Endothelial cell of umbilical vein (primary cell): ENCODE measurements around the gene A3GALT2. TPM values are rescaled to one million over a fixed set of nuclear protein-coding genes. Genes with fewer than 3 reads are reported as not detected.

ENCODE experiments used
- BruUV-seq: library from RNA; stranded (reverse); fragments of 400-500 nt; replicated peaks from 2 replicates; lab custom pipeline; 2021; lab: Mats Ljungman, UMichigan
- CTCF ChIA-PET: fragments of 300-600, 350-600 bp; sonication (Branson Sonifier 250); formaldehyde crosslinking; loops from one replicate; lab custom pipeline; 2021; ENCODE audit warnings: antibody characterized with exemption, inconsistent platforms; lab: Charles Lee
- POLR2A ChIA-PET: fragments of 300-600, 350-600 bp; sonication (Branson Sonifier 250); formaldehyde crosslinking; loops from one replicate; lab custom pipeline; 2021; ENCODE audit warnings: antibody characterized with exemption, inconsistent platforms; lab: Charles Lee
- DNase-seq: peaks from one replicate; pipeline ENCODE4 v3.0.0-alpha.2; 2011; ENCODE audit warnings: low read depth, low spot score
- FAIRE-seq: peaks from 2 replicates; lab custom pipeline; 2011; peaks lifted over from hg19 to GRCh38; lab: Jason Lieb, UNC
- H2AFZ ChIP-seq: 2 replicates; pipeline ENCODE4 v1.6.0; 2012; ENCODE audit warnings: low read depth, low read length, control low read depth, inconsistent platforms
- H3K27ac ChIP-seq: 2 replicates; pipeline ENCODE4 v1.5.1; 2011; ENCODE audit warnings: low read depth, mild to moderate bottlenecking, control low read depth, low read length, moderate library complexity; ENCODE audit not compliant: insufficient read depth
- H3K27me3 ChIP-seq, 2 experiments: 2 replicates each; pipeline versions ENCODE4 v1.6.0 to v1.6.1; 2011; ENCODE audit warnings: low read length in 2 of 2, mixed read lengths in 1 of 2; ENCODE audit not compliant: control insufficient read depth in 2 of 2, insufficient read depth in 2 of 2
- H3K36me3 ChIP-seq, 2 experiments: 2 replicates in 1 of 2; 3 replicates in 1 of 2; pipeline ENCODE4 v1.5.1; 2011; ENCODE audit warnings: low read length in 2 of 2, mild to moderate bottlenecking in 1 of 2, moderate library complexity in 1 of 2; ENCODE audit not compliant: control insufficient read depth in 2 of 2, insufficient read depth in 2 of 2; ENCODE audit errors: extremely low read depth in 1 of 2
- H3K4me1 ChIP-seq: 3 replicates; pipeline ENCODE4 v1.5.1; 2011; ENCODE audit warnings: mild to moderate bottlenecking, low read length; ENCODE audit not compliant: control insufficient read depth, insufficient read depth; ENCODE audit errors: extremely low read depth
- H3K4me2 ChIP-seq: 2 replicates; pipeline ENCODE4 v1.6.1; 2011; ENCODE audit warnings: low read length, control low read depth, mixed read lengths; ENCODE audit not compliant: insufficient read depth
- H3K4me3 ChIP-seq, 3 experiments: fragments of 200-600 bp in 1 of 3; sonication (generic), shearing (Covaris generic) in 1 of 3; replicated peaks in 1 of 3; 2 replicates each; pipeline ENCODE4 v1.5.1; 2011 to 2016; ENCODE audit warnings: control low read depth in 3 of 3, low read length in 3 of 3, mild to moderate bottlenecking in 2 of 3, inconsistent platforms in 1 of 3, low read depth in 1 of 3, moderate library complexity in 1 of 3; ENCODE audit not compliant: insufficient read depth in 1 of 3
- H3K79me2 ChIP-seq: 2 replicates; pipeline ENCODE4 v1.6.0; 2012; ENCODE audit warnings: low read length, inconsistent platforms; ENCODE audit not compliant: control insufficient read depth, insufficient read depth
- H3K9ac ChIP-seq: replicated peaks from 2 replicates; pipeline ENCODE3; 2011; ENCODE audit warnings: low read length, control low read depth; ENCODE audit not compliant: insufficient read depth; ENCODE audit errors: extremely low read depth
- H3K9me1 ChIP-seq: replicated peaks from 3 replicates; pipeline ENCODE4 v1.6.0; 2011; ENCODE audit warnings: mild to moderate bottlenecking, low read length; ENCODE audit not compliant: control insufficient read depth, insufficient read depth; ENCODE audit errors: extremely low read depth
- H3K9me3 ChIP-seq: replicated peaks from 2 replicates; pipeline ENCODE4 v1.5.1; 2012; ENCODE audit warnings: low read length, inconsistent platforms; ENCODE audit not compliant: control insufficient read depth, insufficient read depth
- H4K20me1 ChIP-seq: replicated peaks from 2 replicates; pipeline ENCODE3; 2011; ENCODE audit warnings: mild to moderate bottlenecking, low read length; ENCODE audit not compliant: control insufficient read depth, insufficient read depth; ENCODE audit errors: extremely low read depth
- EZH2 ChIP-seq: IDR thresholded peaks from 2 replicates; pipeline ENCODE4 v1.6.1; 2012; ENCODE audit warnings: borderline replicate concordance, low read depth, mild to moderate bottlenecking, moderate library complexity, low read length, inconsistent platforms; ENCODE audit not compliant: severe bottlenecking
- FOS ChIP-seq: IDR thresholded peaks from 2 replicates; pipeline ENCODE4 v1.6.1; 2011; ENCODE audit warnings: mild to moderate bottlenecking, low read length, moderate library complexity, borderline replicate concordance; ENCODE audit not compliant: insufficient read depth
- GATA2 ChIP-seq: IDR thresholded peaks from 2 replicates; pipeline ENCODE4 v1.7.0; 2011; ENCODE audit warnings: low read depth, mild to moderate bottlenecking, moderate library complexity, mixed read lengths, low read length; ENCODE audit not compliant: insufficient read length, insufficient read depth
- JUN ChIP-seq: IDR thresholded peaks from 2 replicates; pipeline ENCODE4 v1.6.1; 2011; ENCODE audit warnings: borderline replicate concordance, low read depth; ENCODE audit not compliant: insufficient read length, insufficient read depth
- MYC ChIP-seq: IDR thresholded peaks from one replicate; pipeline ENCODE4 v1.6.1; 2011; ENCODE audit warnings: mild to moderate bottlenecking, low read depth, low read length
- POLR2A ChIP-seq: IDR thresholded peaks from 2 replicates; pipeline ENCODE4 v1.6.1; 2012; ENCODE audit warnings: low read depth, mild to moderate bottlenecking, control low read depth, low read length
- POLR2AphosphoS5 ChIP-seq: IDR thresholded peaks from 2 replicates; pipeline ENCODE4 v1.6.1; 2012; ENCODE audit warnings: low read depth, mild to moderate bottlenecking, control low read depth, low read length, moderate library complexity; ENCODE audit not compliant: insufficient read depth
- dilution Hi-C: fragments of 300-500 bp; cut with MboI; formaldehyde crosslinking; loops from one replicate; pipeline ENCODE4 v1.15.0; 2019; ENCODE audit warnings: low sequenced_read_pairs; ENCODE audit not compliant: extremely low pct_ligation_motif_present
- intact Hi-C: fragments of 100-400 bp; cut with micrococcal nuclease; formaldehyde crosslinking; loops from one replicate; pipeline ENCODE4 v1.10.0; 2022
- polyA plus RNA-seq, 4 experiments: library from polyadenylated mRNA; depleted of rRNA in 3 of 4; stranded (reverse) in 3 of 4; unstranded in 1 of 4; fragments of >200 nt; gene quantifications; 2 replicates each; pipeline versions ENCODE4 v1.2.1 to v1.2.3, GENCODE V29; 2011 to 2012; ENCODE audit warnings: missing spikeins in 1 of 4
- total RNA-seq: library from RNA; stranded (reverse); gene quantifications from 2 replicates; pipeline ENCODE4 v1.2.3, GENCODE V29; 2021
- TF ChIP-seq, protein P1 (sequence below): IDR thresholded peaks from 2 replicates; pipeline ENCODE4 v1.6.1; 2011; ENCODE audit not compliant: insufficient read depth, insufficient read length
- TF ChIP-seq, protein P2 (sequence below), 2 donors: IDR thresholded peaks; 1 replicate in 1 of 2; 2 replicates in 1 of 2; pipeline ENCODE4 v1.5.1; 2011; ENCODE audit warnings: low read length in 2 of 2, mild to moderate bottlenecking in 2 of 2, moderate library complexity in 2 of 2, control low read depth in 1 of 2, inconsistent platforms in 1 of 2, low read depth in 1 of 2; ENCODE audit not compliant: insufficient read depth in 1 of 2; ENCODE audit errors: extremely low read depth in 1 of 2

The A3GALT2 gene
- total and polyA plus RNA-seq, 2 donors (not counting 3 experiments of a cell fraction or from before 2014, with no cell fraction given), result not detected

DNA sequence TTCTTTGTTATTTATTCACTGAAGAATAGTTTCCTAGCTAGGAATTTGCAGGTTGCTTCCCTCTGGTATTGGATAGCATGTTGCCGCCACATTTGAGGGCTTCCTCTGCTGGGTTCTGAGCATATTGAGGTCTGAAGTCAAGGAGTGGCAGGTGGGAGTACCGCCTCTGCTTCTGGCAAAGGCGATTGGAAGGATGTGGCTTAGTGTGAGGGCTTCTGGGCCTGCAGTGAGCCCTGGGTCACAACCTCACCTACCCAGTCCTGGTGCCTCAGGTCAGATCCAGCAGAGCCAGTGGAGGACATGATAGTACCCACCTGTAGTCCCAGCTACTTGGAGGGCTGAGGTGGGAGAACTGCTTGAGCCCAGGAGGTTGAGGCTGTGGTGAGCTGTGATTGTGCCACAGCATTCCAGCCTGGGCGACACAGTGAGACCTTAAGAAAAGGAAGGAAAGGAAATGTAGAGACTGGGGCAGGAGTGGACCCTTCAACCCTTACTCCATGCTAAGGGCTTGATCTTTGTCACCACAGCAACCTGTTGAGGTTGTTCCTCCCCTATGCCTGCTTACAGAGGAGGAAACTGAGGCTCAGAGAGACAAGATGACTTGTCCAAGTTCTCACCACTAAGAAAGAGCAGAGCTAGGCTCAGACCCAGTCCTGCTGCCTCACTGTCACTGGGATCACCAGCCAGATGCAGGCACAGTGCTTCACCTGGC, 22.8 kb downstream of the A3GALT2 start:
- POLR2A ChIA-PET, result no interaction called here

More for the DNA sequence above, 22.8 kb downstream of the A3GALT2 start:
- no peak overlapping the region for H3K4me2 ChIP-seq
- DNase-seq, result no peak
- no peak overlapping the region for H3K4me3 ChIP-seq
- TF ChIP-seq POLR2A (no peak), JUN (no peak), EZH2 (no peak), MYC (no peak), POLR2AphosphoS5 (no peak), GATA2 (no peak), FOS (no peak)
- TF ChIP-seq, protein P1, sequence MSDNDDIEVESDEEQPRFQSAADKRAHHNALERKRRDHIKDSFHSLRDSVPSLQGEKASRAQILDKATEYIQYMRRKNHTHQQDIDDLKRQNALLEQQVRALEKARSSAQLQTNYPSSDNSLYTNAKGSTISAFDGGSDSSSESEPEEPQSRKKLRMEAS, result no peak
- TF ChIP-seq, protein P2, sequence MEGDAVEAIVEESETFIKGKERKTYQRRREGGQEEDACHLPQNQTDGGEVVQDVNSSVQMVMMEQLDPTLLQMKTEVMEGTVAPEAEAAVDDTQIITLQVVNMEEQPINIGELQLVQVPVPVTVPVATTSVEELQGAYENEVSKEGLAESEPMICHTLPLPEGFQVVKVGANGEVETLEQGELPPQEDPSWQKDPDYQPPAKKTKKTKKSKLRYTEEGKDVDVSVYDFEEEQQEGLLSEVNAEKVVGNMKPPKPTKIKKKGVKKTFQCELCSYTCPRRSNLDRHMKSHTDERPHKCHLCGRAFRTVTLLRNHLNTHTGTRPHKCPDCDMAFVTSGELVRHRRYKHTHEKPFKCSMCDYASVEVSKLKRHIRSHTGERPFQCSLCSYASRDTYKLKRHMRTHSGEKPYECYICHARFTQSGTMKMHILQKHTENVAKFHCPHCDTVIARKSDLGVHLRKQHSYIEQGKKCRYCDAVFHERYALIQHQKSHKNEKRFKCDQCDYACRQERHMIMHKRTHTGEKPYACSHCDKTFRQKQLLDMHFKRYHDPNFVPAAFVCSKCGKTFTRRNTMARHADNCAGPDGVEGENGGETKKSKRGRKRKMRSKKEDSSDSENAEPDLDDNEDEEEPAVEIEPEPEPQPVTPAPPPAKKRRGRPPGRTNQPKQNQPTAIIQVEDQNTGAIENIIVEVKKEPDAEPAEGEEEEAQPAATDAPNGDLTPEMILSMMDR (IDR thresholded peaks at IDR 0.05; ENCODE audit: extremely low read depth in 1 of 2, insufficient read depth in 1 of 2, low read depth in 1 of 2, low read length in 2 of 2), result no peak
- no peak for FAIRE-seq
- CTCF ChIA-PET, result interaction anchor here (0.6 to 5.8 kb wide), 16 partner anchors 20 to 1961 kb away, joined by 3 to 97 read pairs (median 3); partner anchors contain the start of genes A3GALT2, TRIM62 and ZSCAN20
- BruUV-seq, result no TSS peak
- no peaks in the 10 kb centered on the region for H3K9me1 ChIP-seq
- no peaks in the 10 kb centered on the region for H3K27me3 ChIP-seq
- H3K36me3 ChIP-seq, result peaks cover 3 to 20% of the 10 kb centered on the region in 2 experiments
- intact Hi-C loops, result loop anchor here (1.0 to 5.0 kb wide), 5 partner anchors 41 to 314 kb away; partner anchors contain the start of gene ZNF362
- dilution Hi-C loops, result no loop called here
- H2AFZ ChIP-seq, result no peak overlapping the region
- H3K9me3 ChIP-seq, result no peaks in the 10 kb centered on the region
- H4K20me1 ChIP-seq, result no peaks in the 10 kb centered on the region
- H3K4me1 ChIP-seq, result no peaks in the 10 kb centered on the region
- H3K79me2 ChIP-seq, result no peaks in the 10 kb centered on the region
- H3K27ac ChIP-seq, result no peak overlapping the region
- no peak overlapping the region for H3K9ac ChIP-seq
